HepG2 (cell line): ENCODE results near the gene ATRX. TPM values are rescaled to one million over a fixed set of nuclear protein-coding genes. Genes with fewer than 3 reads are reported as not detected.

Experiments
- ATAC-seq: fragments of 200-7000 bp; cut with Tn5 transposase; 3 replicates; pipeline ENCODE4 v1.9.1; 2020; ENCODE audit warnings: mild to moderate bottlenecking, moderate library complexity
- BruUV-seq: library from RNA; stranded (reverse); fragments of 400-500 nt; replicated peaks from 2 replicates; lab custom pipeline; 2021; lab: Mats Ljungman, UMichigan
- CTCF ChIA-PET: fragments of 300-600 bp; formaldehyde crosslinking; extraction: SDS; loops from one replicate; lab custom pipeline; 2021; ENCODE audit warnings: low total read pairs, inconsistent platforms, low intra/inter-chr PET ratio; lab: Yijun Ruan, JAX
- POLR2A ChIA-PET: fragments of 350-600 bp; sonication (Branson Sonifier 250); formaldehyde crosslinking; loops from one replicate; lab custom pipeline; 2020; ENCODE audit warnings: antibody characterized with exemption, inconsistent platforms; lab: Yijun Ruan, JAX
- DNase-seq: peaks from one replicate; pipeline ENCODE4 v3.0.0-alpha.2; 2015; ENCODE audit warnings: low spot score
- FAIRE-seq: peaks from 3 replicates; lab custom pipeline; 2011; peaks lifted over from hg19 to GRCh38; lab: Jason Lieb, UNC
- H2AFZ ChIP-seq: one replicate; pipeline ENCODE4 v1.6.1; 2011; ENCODE audit warnings: low read length, inconsistent platforms
- H3K27ac ChIP-seq: fragments of 300-600 bp; 3 replicates; pipeline ENCODE4 v1.8.0; 2011; ENCODE audit warnings: mixed run types, mild to moderate bottlenecking, mixed read lengths, low read length, inconsistent platforms; ENCODE audit not compliant: insufficient read depth; ENCODE audit errors: extremely low read length
- H3K27me3 ChIP-seq, 2 experiments: fragments of 200-600 bp in 1 of 2; 2 replicates in 1 of 2; 3 replicates in 1 of 2; pipeline versions ENCODE4 v1.6.0 to v1.8.0; 2011; ENCODE audit warnings: low read length in 2 of 2, mild to moderate bottlenecking in 2 of 2, moderate library complexity in 2 of 2, inconsistent platforms in 1 of 2; ENCODE audit not compliant: insufficient read depth in 2 of 2, control insufficient read depth in 1 of 2
- H3K36me3 ChIP-seq, 2 experiments: fragments of 200-600 bp in 1 of 2; replicated peaks in 1 of 2; 2 replicates in 1 of 2; 3 replicates in 1 of 2; pipeline versions ENCODE4 v1.5.1 to v1.8.0; 2011; ENCODE audit warnings: low read length in 2 of 2, inconsistent platforms in 1 of 2; ENCODE audit not compliant: insufficient read depth in 2 of 2, control insufficient read depth in 1 of 2
- H3K4me1 ChIP-seq: 2 replicates; pipeline ENCODE4 v1.5.1; 2012; ENCODE audit warnings: low read length, inconsistent platforms; ENCODE audit not compliant: insufficient read depth
- H3K4me2 ChIP-seq: 2 replicates; pipeline ENCODE4 v1.6.0; 2011; ENCODE audit warnings: low read depth, low read length, inconsistent platforms
- H3K4me3 ChIP-seq, 3 experiments: fragments of 200-600 bp in 1 of 3; sonication (generic), shearing (Covaris generic) in 1 of 3; replicated peaks in 1 of 3; 2 replicates each; pipeline ENCODE4 v1.5.1; 2011 to 2016; ENCODE audit warnings: low read length in 3 of 3, inconsistent platforms in 2 of 3, low read depth in 2 of 3, mild to moderate bottlenecking in 2 of 3, control low read depth in 1 of 3, mixed read lengths in 1 of 3; ENCODE audit not compliant: insufficient read depth in 1 of 3
- H3K79me2 ChIP-seq: one replicate; pipeline ENCODE4 v1.6.1; 2011; ENCODE audit warnings: low read length, inconsistent platforms; ENCODE audit not compliant: insufficient read depth
- H3K9ac ChIP-seq: 2 replicates; pipeline ENCODE4 v1.6.0; 2011; ENCODE audit warnings: mild to moderate bottlenecking, low read depth, low read length, inconsistent platforms; ENCODE audit not compliant: insufficient read depth
- H3K9me3 ChIP-seq: 2 replicates; pipeline ENCODE4 v1.5.1; 2012; ENCODE audit warnings: mild to moderate bottlenecking, low read length
- H4K20me1 ChIP-seq: 2 replicates; pipeline ENCODE4 v1.6.0; 2011; ENCODE audit warnings: inconsistent platforms, mild to moderate bottlenecking, low read length, moderate library complexity; ENCODE audit not compliant: insufficient read depth
- CHD4 ChIP-seq: fragments of 200-600 bp; sonication (generic); IDR thresholded peaks from 2 replicates; pipeline ENCODE4 v1.7.0; 2017; ENCODE audit warnings: mild to moderate bottlenecking, low read length, borderline replicate concordance
- E2F2 ChIP-seq: sonication (generic); formaldehyde crosslinking; IDR thresholded peaks from 2 replicates; pipeline ENCODE4 v1.4.0; 2020; ENCODE audit warnings: missing genetic modification reagents, borderline replicate concordance
- FOXK1 ChIP-seq: sonication (generic); formaldehyde crosslinking; IDR thresholded peaks from 2 replicates; pipeline ENCODE4 v1.4.0; 2020; ENCODE audit warnings: low read depth, missing genetic modification reagents, borderline replicate concordance
- FUBP1 ChIP-seq: sonication (generic); formaldehyde crosslinking; IDR thresholded peaks from 2 replicates; pipeline ENCODE4 v1.5.1; 2020; ENCODE audit warnings: missing genetic modification reagents, mild to moderate bottlenecking, borderline replicate concordance
- GATAD2A ChIP-seq: IDR thresholded peaks from 2 replicates; pipeline ENCODE4 v1.6.1; 2016
- KAT2B ChIP-seq: fragments of 150-350 bp; IDR thresholded peaks from 2 replicates; pipeline ENCODE4 v1.6.1; 2014; ENCODE audit warnings: low read depth, low read length, borderline replicate concordance
- KAT8 ChIP-seq: IDR thresholded peaks from 2 replicates; pipeline ENCODE4 v1.6.1; 2016; ENCODE audit warnings: missing genetic modification reagents, missing compliant biosample characterization
- RFX5 ChIP-seq: IDR thresholded peaks from 2 replicates; pipeline ENCODE4 v1.6.1; 2011; ENCODE audit warnings: low read depth, low read length, improper control_type of control experiment
- SRSF1 ChIP-seq: fragments of 200-400 bp; formaldehyde crosslinking; optimal IDR thresholded peaks from 2 replicates; pipeline ENCODE3; 2017; ENCODE audit warnings: mild to moderate bottlenecking, low read depth, low read length, moderate library complexity
- TBP ChIP-seq: sonication (generic); formaldehyde crosslinking; IDR thresholded peaks from 2 replicates; pipeline ENCODE4 v1.5.0; 2020; ENCODE audit warnings: missing genetic modification reagents
- TSC22D2 ChIP-seq: sonication (generic); formaldehyde crosslinking; IDR thresholded peaks from 2 replicates; pipeline ENCODE4 v1.5.1; 2020; ENCODE audit warnings: missing genetic modification reagents, mild to moderate bottlenecking, borderline replicate concordance
- ZMYM2 ChIP-seq: sonication (generic); formaldehyde crosslinking; IDR thresholded peaks from 2 replicates; pipeline ENCODE4 v1.8.0; 2022; ENCODE audit warnings: mild to moderate bottlenecking, missing genetic modification reagents
- ZNF264 ChIP-seq: sonication (generic); formaldehyde crosslinking; IDR thresholded peaks from 2 replicates; pipeline ENCODE4 v1.4.0; 2020; ENCODE audit warnings: missing genetic modification reagents
- ZNF274 ChIP-seq: sonication (generic); formaldehyde crosslinking; IDR thresholded peaks from 2 replicates; pipeline ENCODE4 v1.5.1; 2020; ENCODE audit warnings: mild to moderate bottlenecking, missing genetic modification reagents
- ZNF281 ChIP-seq: sonication (generic); formaldehyde crosslinking; IDR thresholded peaks from 2 replicates; pipeline ENCODE4 v1.4.0; 2020; ENCODE audit warnings: missing genetic modification reagents, borderline replicate concordance
- ZNF367 ChIP-seq: sonication (generic); formaldehyde crosslinking; IDR thresholded peaks from 2 replicates; pipeline ENCODE4 v1.4.0; 2020; ENCODE audit warnings: missing genetic modification reagents, borderline replicate concordance
- ZNF513 ChIP-seq: sonication (generic); formaldehyde crosslinking; conservative IDR thresholded peaks from 2 replicates; pipeline ENCODE4 v1.5.0; 2020; ENCODE audit warnings: missing genetic modification reagents
- ZNF614 ChIP-seq: IDR thresholded peaks from 2 replicates; pipeline ENCODE4 v1.6.1; 2018; ENCODE audit warnings: missing biosample characterization, missing genetic modification reagents, inconsistent platforms, borderline replicate concordance
- ZNF629 ChIP-seq: sonication (generic); formaldehyde crosslinking; conservative IDR thresholded peaks from 2 replicates; pipeline ENCODE4 v1.5.0; 2020; ENCODE audit warnings: missing genetic modification reagents
- WGBS: methylation state at CpG from one replicate; pipeline ENCODE4 v1.1.6; 2017; ENCODE audit warnings: low lambda C conversion rate; 5-methylcytosine and 5-hydroxymethylcytosine counted together
- in situ Hi-C: cut with HindIII; loops from 2 replicates; pipeline ENCODE4 v1.10.0; 2017; ENCODE audit warnings: low pct_unique_long_range_greater_than_20kb; ENCODE audit not compliant: extremely low pct_ligation_motif_present
- intact Hi-C: fragments of 100-400 bp; cut with micrococcal nuclease; formaldehyde crosslinking; loops from one replicate; pipeline ENCODE4 v1.10.0; 2022; ENCODE audit not compliant: unreplicated experiment
- polyA plus RNA-seq, 8 experiments: library from polyadenylated mRNA; depleted of rRNA in 3 of 8; stranded (reverse) in 7 of 8; unstranded in 1 of 8; fragments of >200 nt; fragmentation: Illumina TruSeq in 4 of 8; extraction: Trizol in 4 of 8; gene quantifications; 2 replicates each; pipeline versions ENCODE4 v1.2.1 to v1.2.3, GENCODE V29; 2011 to 2016; ENCODE audit warnings: low read depth in 4 of 8, missing spikeins in 1 of 8, mixed read lengths in 1 of 8; ENCODE audit not compliant: insufficient read depth in 1 of 8
- total RNA-seq, 5 experiments: library from RNA; depleted of rRNA; stranded (reverse); fragments of >200 nt; fragmentation: Illumina TruSeq; extraction: Trizol; gene quantifications; 2 replicates each; pipeline ENCODE4 v1.2.3, GENCODE V29; 2016; ENCODE audit warnings: low read depth in 1 of 5

The ATRX gene
- total and polyA plus RNA-seq, 2 of the 13 experiments (the other 11 are each of a cell fraction or from before 2014, with no cell fraction given): 26.1 to 44.5 TPM

- TF ChIP-seq ZNF281 (CRISPR knock-in tag) (no peak), ZNF614 (no peak), TBP (CRISPR knock-in tag) (no peak), RFX5 (no peak), ZNF629 (no peak), FUBP1 (no peak)
Observed at GRCh38 chrX:77694491-77694890, 91.5 kb downstream of the ATRX start (continued).

GRCh38 chrX:77693594-77693993, 92.4 kb downstream of the ATRX start:
- Histone ChIP-seq H3K27ac (no peak overlapping the region), H3K79me2 (no peaks in the 10 kb centered on the region), H2AFZ (no peak overlapping the region), H3K27me3 (no peaks in the 10 kb centered on the region), H3K36me3 (peaks cover 3 to 13% of the 10 kb centered on the region in 2 experiments; a peak in 2 of 5 replicates), H3K9me3 (no peaks in the 10 kb centered on the region), H3K4me3 (no peak overlapping the region), H3K9ac (no peak overlapping the region), H4K20me1 (no peaks in the 10 kb centered on the region), H3K4me2 (no peak overlapping the region), H3K4me1 (no peaks in the 10 kb centered on the region)
- intact Hi-C loops: no loop called here
- FAIRE-seq: no peak
- WGBS: 97% methylated on average over 5 of the region's 5 CpGs
- POLR2A ChIA-PET: no interaction called here
- in situ Hi-C loops: no loop called here
- no TSS peak for BruUV-seq
- CTCF ChIA-PET: no interaction called here
- no peak for ATAC-seq
- DNase-seq: no peak
- TF ChIP-seq ZNF264 (CRISPR knock-in tag) (no peak), ZNF513 (no peak), ZNF367 (CRISPR knock-in tag) (no peak), KAT2B (no peak), CHD4 (no peak), GATAD2A (no peak), E2F2 (CRISPR knock-in tag) (no peak), ZNF274 (CRISPR knock-in tag) (no peak), KAT8 (CRISPR knock-in tag) (no peak), TSC22D2 (no peak), FOXK1 (CRISPR knock-in tag) (no peak), ZMYM2 (CRISPR knock-in tag) (no peak), SRSF1 (no peak)
